Adrenal gland (tissue), 5 donors: ENCODE data around the gene KMT2E.

ENCODE experiments used
- POLR2A ChIP-seq, 2 donors: fragments of 450-650 bp; IDR thresholded peaks; one replicate each; pipeline ENCODE4 v1.6.1; 2017; ENCODE audit warnings: antibody characterized with exemption in 2 of 2, mild to moderate bottlenecking in 2 of 2, moderate library complexity in 1 of 2
- TF ChIP-seq, protein P1 (sequence below), 6 experiments: fragments of 450-650 bp in 4 of 6; fragments of 200-600 bp in 2 of 6; sonication (generic) in 1 of 6; IDR thresholded peaks; 1 replicate in 5 of 6; 2 replicates in 1 of 6; pipeline versions ENCODE4 v1.5.1 to v1.8.0; 2016 to 2021; ENCODE audit warnings: antibody characterized with exemption in 6 of 6, mild to moderate bottlenecking in 2 of 6, moderate library complexity in 1 of 6
- donor health status: DM: no; HTN: no; CAD: no.

DNA sequence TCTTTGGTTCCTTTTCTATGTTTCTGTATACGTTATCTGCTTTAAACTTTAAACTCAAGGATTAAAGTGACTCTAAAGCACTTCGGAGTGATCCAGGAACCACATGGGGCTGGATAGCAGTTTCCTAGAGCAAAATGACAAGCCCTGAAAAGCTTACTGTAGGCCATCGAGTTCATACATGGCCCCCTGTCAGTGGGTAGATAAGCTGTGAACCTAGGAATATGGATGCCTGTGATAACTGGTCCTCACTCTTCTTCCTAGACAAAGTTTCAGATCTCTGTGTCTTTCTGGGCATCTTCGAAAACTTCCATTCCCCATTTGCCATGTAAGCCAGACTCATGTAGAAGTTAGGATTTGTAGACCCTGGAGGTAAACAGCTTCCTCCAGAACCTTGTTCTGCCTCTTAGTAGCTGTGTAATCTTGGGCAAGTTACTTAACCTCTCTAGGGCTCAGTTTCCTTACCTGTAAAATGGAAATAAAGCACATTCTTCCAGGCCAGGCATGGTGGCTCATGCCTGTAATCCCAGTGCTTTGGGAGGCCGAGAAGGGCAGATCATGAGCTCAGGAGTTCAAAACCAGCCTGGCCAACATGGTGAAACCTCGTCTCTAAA lies 49.3 kb upstream of the KMT2E start:
- TF ChIP-seq, protein P1, sequence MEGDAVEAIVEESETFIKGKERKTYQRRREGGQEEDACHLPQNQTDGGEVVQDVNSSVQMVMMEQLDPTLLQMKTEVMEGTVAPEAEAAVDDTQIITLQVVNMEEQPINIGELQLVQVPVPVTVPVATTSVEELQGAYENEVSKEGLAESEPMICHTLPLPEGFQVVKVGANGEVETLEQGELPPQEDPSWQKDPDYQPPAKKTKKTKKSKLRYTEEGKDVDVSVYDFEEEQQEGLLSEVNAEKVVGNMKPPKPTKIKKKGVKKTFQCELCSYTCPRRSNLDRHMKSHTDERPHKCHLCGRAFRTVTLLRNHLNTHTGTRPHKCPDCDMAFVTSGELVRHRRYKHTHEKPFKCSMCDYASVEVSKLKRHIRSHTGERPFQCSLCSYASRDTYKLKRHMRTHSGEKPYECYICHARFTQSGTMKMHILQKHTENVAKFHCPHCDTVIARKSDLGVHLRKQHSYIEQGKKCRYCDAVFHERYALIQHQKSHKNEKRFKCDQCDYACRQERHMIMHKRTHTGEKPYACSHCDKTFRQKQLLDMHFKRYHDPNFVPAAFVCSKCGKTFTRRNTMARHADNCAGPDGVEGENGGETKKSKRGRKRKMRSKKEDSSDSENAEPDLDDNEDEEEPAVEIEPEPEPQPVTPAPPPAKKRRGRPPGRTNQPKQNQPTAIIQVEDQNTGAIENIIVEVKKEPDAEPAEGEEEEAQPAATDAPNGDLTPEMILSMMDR (IDR thresholded peaks at IDR 0.05) = no peak
- TF ChIP-seq POLR2A (IDR thresholded peaks at IDR 0.05) = no peak
